GM21786 (cell line): ENCODE data around the gene TUBB4A.
"Not testable (repeated sequence)": the region's sequence is repeated elsewhere in the genome, so short reads cannot be mapped to it uniquely, and the experiment has no call there.

Experiments
- ATAC-seq: cut with Tn5 transposase; IDR thresholded peaks from one replicate; pipeline ENCODE4 v1.9.1; 2021; ENCODE audit not compliant: unreplicated experiment

Gene TUBB4A

GRCh38 chr19:6501740-6502648 lies at the start of gene TUBB4A:
Gene TUBB4A, minus strand, starts transcription at chr19:6502309. Its CDS starts 97 bp downstream, at chr19:6502212.
- no peak for ATAC-seq

- ATAC-seq, result no peak
Measured at GRCh38 chr19:6551091-6551490, 49.0 kb upstream of the TUBB4A start.

- not testable (repeated sequence) for ATAC-seq
Measured at GRCh38 chr19:6550679-6551078, 48.6 kb upstream of the TUBB4A start.

GRCh38 chr19:6543866-6544347 lies 41.8 kb upstream of the TUBB4A start:
- no peak for ATAC-seq

GRCh38 chr19:6540918-6541689 lies 39.0 kb upstream of the TUBB4A start:
- ATAC-seq, result no peak

GRCh38 chr19:6539514-6539913 lies 37.4 kb upstream of the TUBB4A start:
- ATAC-seq, result no peak

GRCh38 chr19:6535558-6536137 lies 33.5 kb upstream of the TUBB4A start:
- ATAC-seq, result no peak

GRCh38 chr19:6534451-6535093 lies 32.5 kb upstream of the TUBB4A start:
- no peak for ATAC-seq

- ATAC-seq, result no peak
Measured at GRCh38 chr19:6533746-6534418, 31.8 kb upstream of the TUBB4A start.

GRCh38 chr19:6533000-6533328 lies 30.9 kb upstream of the TUBB4A start:
- ATAC-seq, result no peak

- ATAC-seq, result no peak
Measured at GRCh38 chr19:6532244-6532999, 30.3 kb upstream of the TUBB4A start.

- ATAC-seq, result no peak
Measured at GRCh38 chr19:6531956-6532243, 29.8 kb upstream of the TUBB4A start.

GRCh38 chr19:6531163-6531955 lies 29.2 kb upstream of the TUBB4A start:
- ATAC-seq, result no peak

- no peak for ATAC-seq
Measured at GRCh38 chr19:6530386-6531162, 28.5 kb upstream of the TUBB4A start, which contains the start of gene TNFSF9. Gene TNFSF9, plus strand, starts transcription at chr19:6531026. Its CDS starts 11 bp downstream, at chr19:6531037.

GRCh38 chr19:6529937-6530385 lies 27.9 kb upstream of the TUBB4A start:
- ATAC-seq, result no peak

GRCh38 chr19:6529351-6529750 lies 27.2 kb upstream of the TUBB4A start:
- ATAC-seq, result no peak

GRCh38 chr19:6528544-6529121 lies 26.5 kb upstream of the TUBB4A start:
- ATAC-seq, result no peak
